Neural cell (in vitro differentiated cells): ENCODE results near the gene DYNC2LI1. TPM values are rescaled to one million over a fixed set of nuclear protein-coding genes. Genes with fewer than 3 reads are reported as not detected.

Experiments used
- H2AFZ ChIP-seq: fragments of 200-600, 300-800 bp; sonication (generic), shearing (Covaris generic); 2 replicates; pipeline ENCODE4 v1.6.0; 2014; ENCODE audit warnings: low read depth, mild to moderate bottlenecking, antibody characterized with exemption, low read length, moderate library complexity
- H3F3A ChIP-seq: fragments of 200-600 bp; shearing (Covaris generic); 2 replicates; pipeline ENCODE4 v1.6.1; 2016; ENCODE audit warnings: mild to moderate bottlenecking, moderate library complexity, mixed read lengths, antibody characterized with exemption, low read length; ENCODE audit not compliant: insufficient read depth, poor library complexity, severe bottlenecking
- H3K27ac ChIP-seq: fragments of 200-600, 300-800 bp; sonication (generic), shearing (Covaris generic); 2 replicates; pipeline ENCODE4 v1.5.1; 2014; ENCODE audit warnings: mild to moderate bottlenecking, low read length, moderate library complexity
- H3K27me3 ChIP-seq: fragments of 300-800, 200-600 bp; sonication (generic), shearing (Covaris generic); 2 replicates; pipeline ENCODE4 v1.6.0; 2014; ENCODE audit warnings: mild to moderate bottlenecking, low read depth, low read length, moderate library complexity; ENCODE audit not compliant: insufficient read depth
- H3K36me3 ChIP-seq: fragments of 300-800, 200-600 bp; sonication (generic), shearing (Covaris generic); 2 replicates; pipeline ENCODE4 v1.5.1; 2014; ENCODE audit warnings: mild to moderate bottlenecking, antibody characterized with exemption, low read length, moderate library complexity; ENCODE audit not compliant: insufficient read depth
- H3K4me2 ChIP-seq: fragments of 300-800, 200-600 bp; sonication (generic), shearing (Covaris generic); 2 replicates; pipeline ENCODE4 v1.6.0; 2014; ENCODE audit warnings: mild to moderate bottlenecking, low read length
- H3K4me3 ChIP-seq: fragments of 300-800, 200-600 bp; sonication (generic), shearing (Covaris generic); 2 replicates; pipeline ENCODE4 v1.5.1; 2014; ENCODE audit warnings: mild to moderate bottlenecking, low read length, moderate library complexity
- H3K79me2 ChIP-seq: fragments of 200-600 bp; shearing (Covaris generic); replicated peaks from 2 replicates; pipeline ENCODE4 v1.6.0; 2014; ENCODE audit warnings: mild to moderate bottlenecking, low read length, moderate library complexity; ENCODE audit not compliant: insufficient read depth
- H3K9ac ChIP-seq: fragments of 300-800, 200-600 bp; sonication (generic), shearing (Covaris generic); 2 replicates; pipeline ENCODE4 v1.6.1; 2016; ENCODE audit warnings: mild to moderate bottlenecking, low read length, mixed read lengths
- H3K9me2 ChIP-seq: fragments of 200-600 bp; shearing (Covaris generic); 2 replicates; pipeline ENCODE4 v1.6.1; 2016; ENCODE audit warnings: mild to moderate bottlenecking, low read length, mixed read lengths; ENCODE audit not compliant: insufficient read depth
- H3K9me3 ChIP-seq: fragments of 200-600, 300-800 bp; sonication (generic), shearing (Covaris generic); 2 replicates; pipeline ENCODE4 v1.6.1; 2016; ENCODE audit warnings: mild to moderate bottlenecking, mixed run types, low read length, moderate library complexity, mixed read lengths
- H4K20me1 ChIP-seq: fragments of 200-600 bp; shearing (Covaris generic); 2 replicates; pipeline ENCODE4 v1.6.1; 2016; ENCODE audit warnings: mild to moderate bottlenecking, mixed run types; ENCODE audit not compliant: insufficient read depth
- EP300 ChIP-seq: fragments of 450-650 bp; conservative IDR thresholded peaks from 2 replicates; pipeline ENCODE4 v1.6.1; 2014; ENCODE audit warnings: antibody characterized with exemption, mild to moderate bottlenecking, moderate library complexity; ENCODE audit not compliant: poor library complexity, severe bottlenecking
- EZH2 ChIP-seq: fragments of 200-600, 300-800 bp; shearing (Covaris generic), sonication (generic); IDR thresholded peaks from 2 replicates; pipeline ENCODE4 v1.6.1; 2014; ENCODE audit warnings: antibody characterized with exemption, low read length, borderline replicate concordance, mild to moderate bottlenecking; ENCODE audit not compliant: insufficient read depth, poor library complexity, severe bottlenecking
- MXI1 ChIP-seq: fragments of 450-650 bp; conservative IDR thresholded peaks from 2 replicates; pipeline ENCODE4 v1.6.1; 2014; ENCODE audit warnings: antibody characterized with exemption, mild to moderate bottlenecking; ENCODE audit not compliant: poor library complexity, severe bottlenecking
- POLR2AphosphoS5 ChIP-seq: IDR thresholded peaks from 2 replicates; pipeline ENCODE4 v1.6.1; 2012
- RAD21 ChIP-seq: fragments of 450-650 bp; conservative IDR thresholded peaks from 2 replicates; pipeline ENCODE4 v1.6.1; 2014; ENCODE audit warnings: antibody characterized with exemption, mild to moderate bottlenecking, moderate library complexity
- SMC3 ChIP-seq: fragments of 450-650 bp; conservative IDR thresholded peaks from 2 replicates; pipeline ENCODE4 v1.6.1; 2014; ENCODE audit warnings: antibody characterized with exemption, mild to moderate bottlenecking, moderate library complexity; ENCODE audit not compliant: poor library complexity
- TAF1 ChIP-seq: IDR thresholded peaks from 2 replicates; pipeline ENCODE4 v1.6.1; 2012; ENCODE audit warnings: low read depth
- polyA plus RNA-seq: library from polyadenylated mRNA; depleted of rRNA; stranded (reverse); fragments of >200 nt; gene quantifications from 2 replicates; pipeline ENCODE4 v1.2.3, GENCODE V29; 2014
- TF ChIP-seq, protein P1 (sequence below): IDR thresholded peaks from 2 replicates; pipeline ENCODE4 v1.6.1; 2012; ENCODE audit warnings: borderline replicate concordance
- TF ChIP-seq, protein P2 (sequence below): fragments of 450-650 bp; IDR thresholded peaks from 2 replicates; pipeline ENCODE4 v1.5.1; 2014; ENCODE audit warnings: antibody characterized with exemption, mild to moderate bottlenecking, moderate library complexity; ENCODE audit not compliant: poor library complexity, severe bottlenecking

DYNC2LI1 gene
- polyA plus RNA-seq, 1 donor from 2014 or later, result 80.6 TPM

GRCh38 chr2:43758739-43759138 lies 15.1 kb upstream of the DYNC2LI1 start:
- no peak overlapping the region for H3K4me2 ChIP-seq
- H3K9me2 ChIP-seq, result no peaks in the 10 kb centered on the region
- no peak overlapping the region for H3K4me3 ChIP-seq
- H3K36me3 ChIP-seq, result no peaks in the 10 kb centered on the region
- no peaks in the 10 kb centered on the region for H3F3A ChIP-seq
- H2AFZ ChIP-seq, result no peak overlapping the region
- H4K20me1 ChIP-seq, result no peaks in the 10 kb centered on the region
- H3K79me2 ChIP-seq, result no peaks in the 10 kb centered on the region
- no peak overlapping the region for H3K9ac ChIP-seq
- no peaks in the 10 kb centered on the region for H3K9me3 ChIP-seq
- H3K27me3 ChIP-seq, result no peaks in the 10 kb centered on the region
- TF ChIP-seq, protein P1, sequence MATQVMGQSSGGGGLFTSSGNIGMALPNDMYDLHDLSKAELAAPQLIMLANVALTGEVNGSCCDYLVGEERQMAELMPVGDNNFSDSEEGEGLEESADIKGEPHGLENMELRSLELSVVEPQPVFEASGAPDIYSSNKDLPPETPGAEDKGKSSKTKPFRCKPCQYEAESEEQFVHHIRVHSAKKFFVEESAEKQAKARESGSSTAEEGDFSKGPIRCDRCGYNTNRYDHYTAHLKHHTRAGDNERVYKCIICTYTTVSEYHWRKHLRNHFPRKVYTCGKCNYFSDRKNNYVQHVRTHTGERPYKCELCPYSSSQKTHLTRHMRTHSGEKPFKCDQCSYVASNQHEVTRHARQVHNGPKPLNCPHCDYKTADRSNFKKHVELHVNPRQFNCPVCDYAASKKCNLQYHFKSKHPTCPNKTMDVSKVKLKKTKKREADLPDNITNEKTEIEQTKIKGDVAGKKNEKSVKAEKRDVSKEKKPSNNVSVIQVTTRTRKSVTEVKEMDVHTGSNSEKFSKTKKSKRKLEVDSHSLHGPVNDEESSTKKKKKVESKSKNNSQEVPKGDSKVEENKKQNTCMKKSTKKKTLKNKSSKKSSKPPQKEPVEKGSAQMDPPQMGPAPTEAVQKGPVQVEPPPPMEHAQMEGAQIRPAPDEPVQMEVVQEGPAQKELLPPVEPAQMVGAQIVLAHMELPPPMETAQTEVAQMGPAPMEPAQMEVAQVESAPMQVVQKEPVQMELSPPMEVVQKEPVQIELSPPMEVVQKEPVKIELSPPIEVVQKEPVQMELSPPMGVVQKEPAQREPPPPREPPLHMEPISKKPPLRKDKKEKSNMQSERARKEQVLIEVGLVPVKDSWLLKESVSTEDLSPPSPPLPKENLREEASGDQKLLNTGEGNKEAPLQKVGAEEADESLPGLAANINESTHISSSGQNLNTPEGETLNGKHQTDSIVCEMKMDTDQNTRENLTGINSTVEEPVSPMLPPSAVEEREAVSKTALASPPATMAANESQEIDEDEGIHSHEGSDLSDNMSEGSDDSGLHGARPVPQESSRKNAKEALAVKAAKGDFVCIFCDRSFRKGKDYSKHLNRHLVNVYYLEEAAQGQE, result no peak
- TF ChIP-seq MXI1, result no peak
- TF ChIP-seq TAF1, result no peak
- no peak for TF ChIP-seq SMC3
- TF ChIP-seq, protein P2, sequence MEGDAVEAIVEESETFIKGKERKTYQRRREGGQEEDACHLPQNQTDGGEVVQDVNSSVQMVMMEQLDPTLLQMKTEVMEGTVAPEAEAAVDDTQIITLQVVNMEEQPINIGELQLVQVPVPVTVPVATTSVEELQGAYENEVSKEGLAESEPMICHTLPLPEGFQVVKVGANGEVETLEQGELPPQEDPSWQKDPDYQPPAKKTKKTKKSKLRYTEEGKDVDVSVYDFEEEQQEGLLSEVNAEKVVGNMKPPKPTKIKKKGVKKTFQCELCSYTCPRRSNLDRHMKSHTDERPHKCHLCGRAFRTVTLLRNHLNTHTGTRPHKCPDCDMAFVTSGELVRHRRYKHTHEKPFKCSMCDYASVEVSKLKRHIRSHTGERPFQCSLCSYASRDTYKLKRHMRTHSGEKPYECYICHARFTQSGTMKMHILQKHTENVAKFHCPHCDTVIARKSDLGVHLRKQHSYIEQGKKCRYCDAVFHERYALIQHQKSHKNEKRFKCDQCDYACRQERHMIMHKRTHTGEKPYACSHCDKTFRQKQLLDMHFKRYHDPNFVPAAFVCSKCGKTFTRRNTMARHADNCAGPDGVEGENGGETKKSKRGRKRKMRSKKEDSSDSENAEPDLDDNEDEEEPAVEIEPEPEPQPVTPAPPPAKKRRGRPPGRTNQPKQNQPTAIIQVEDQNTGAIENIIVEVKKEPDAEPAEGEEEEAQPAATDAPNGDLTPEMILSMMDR, result no peak
- no peak for TF ChIP-seq RAD21
- TF ChIP-seq EP300, result no peak
- no peak for TF ChIP-seq EZH2
- no peak for TF ChIP-seq POLR2AphosphoS5
- no peak overlapping the region for H3K27ac ChIP-seq

GRCh38 chr2:43759195-43759594 lies 14.6 kb upstream of the DYNC2LI1 start:
- Histone ChIP-seq H3K4me2 (no peak overlapping the region), H3F3A (no peaks in the 10 kb centered on the region), H3K9me3 (no peaks in the 10 kb centered on the region), H2AFZ (no peak overlapping the region), H3K4me3 (no peak overlapping the region), H3K36me3 (no peaks in the 10 kb centered on the region), H3K79me2 (no peaks in the 10 kb centered on the region), H3K9me2 (no peaks in the 10 kb centered on the region), H3K27me3 (no peaks in the 10 kb centered on the region), H3K9ac (no peak overlapping the region), H4K20me1 (no peaks in the 10 kb centered on the region), H3K27ac (no peak overlapping the region)
- TF ChIP-seq, protein P2, result no peak
- TF ChIP-seq MXI1 (no peak), EZH2 (no peak), EP300 (no peak), RAD21 (no peak), POLR2AphosphoS5 (no peak), TAF1 (no peak), SMC3 (no peak)
- TF ChIP-seq, protein P1, result no peak
